ENCODE measurements around the gene VIM.

The VIM gene

DNA sequence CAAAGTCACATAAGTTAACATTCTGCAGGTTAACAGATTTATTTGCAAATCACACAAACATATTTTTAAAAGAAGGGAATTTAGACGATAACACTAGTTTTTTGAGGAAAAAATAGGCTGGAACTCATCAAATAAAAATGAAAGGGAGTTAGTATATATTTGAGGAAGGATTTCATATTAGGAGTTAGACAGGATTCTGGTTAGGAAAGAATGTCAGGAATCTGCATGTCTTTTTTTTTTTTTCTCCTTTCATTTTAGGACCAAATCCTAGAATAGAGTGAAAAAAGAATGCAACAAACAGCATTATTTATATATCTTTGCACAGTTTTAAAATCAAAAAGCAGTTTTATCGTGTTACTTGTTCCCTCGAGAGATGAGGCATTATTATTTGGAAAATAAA is 17.7 kb upstream of the VIM start:
- DNase-seq (ENCODE audit: low spot score) = no peak

DNA sequence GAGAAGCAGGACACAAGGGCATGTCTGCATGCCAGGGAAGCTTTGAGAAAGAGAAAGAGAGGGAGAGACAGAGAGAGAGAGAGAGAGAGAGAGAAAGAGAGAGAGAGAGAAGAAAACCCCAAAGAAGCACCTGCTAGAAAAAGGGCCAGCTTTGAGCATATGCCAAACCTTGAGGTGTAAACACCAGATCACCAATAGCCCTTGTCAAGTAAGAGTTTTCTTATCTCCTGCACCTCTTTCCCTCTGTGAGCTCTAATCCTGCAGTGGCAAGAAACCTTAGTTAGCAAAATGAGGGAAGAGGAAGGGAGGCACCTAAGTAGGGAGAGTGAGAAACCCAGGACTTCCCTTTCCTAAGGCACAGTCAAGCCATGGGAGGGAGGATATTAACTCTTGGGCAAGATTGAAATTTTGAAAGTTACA is 15.2 kb upstream of the VIM start:
- no peak for DNase-seq (ENCODE audit: low spot score)

DNA sequence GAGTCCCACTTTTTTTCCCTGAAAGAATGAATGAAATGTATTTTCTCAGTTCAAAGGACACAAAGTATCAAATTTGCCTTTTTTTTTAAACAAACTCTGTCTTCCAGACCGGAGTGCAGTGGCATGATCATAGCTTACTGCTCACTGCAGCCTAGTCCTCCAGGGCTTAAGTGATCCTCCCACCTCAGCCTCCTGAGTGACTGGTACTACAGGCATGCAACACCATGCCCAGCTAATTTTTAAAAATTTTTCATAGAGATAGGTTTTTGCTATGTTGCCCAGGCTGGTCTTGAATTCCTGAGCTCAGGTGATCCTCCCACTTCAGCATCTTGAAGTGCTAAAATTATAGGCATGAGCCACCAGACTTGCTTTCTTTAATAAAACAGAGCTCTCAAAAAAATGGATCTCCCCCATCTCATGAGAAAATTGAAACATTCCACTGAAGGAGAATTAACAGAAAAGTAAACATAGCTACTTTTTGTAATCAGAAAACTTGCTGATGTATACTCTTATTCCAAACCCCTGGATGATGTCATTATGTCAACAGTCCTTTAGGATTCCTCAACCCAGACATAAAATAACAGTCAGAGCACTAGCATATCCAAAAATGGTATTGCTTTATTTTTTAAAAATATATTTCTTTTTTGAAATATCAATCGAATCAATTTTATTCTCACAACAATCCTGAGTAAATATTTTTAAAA is 14.2 kb upstream of the VIM start:
- no peak for DNase-seq (ENCODE audit: low spot score)

DNA sequence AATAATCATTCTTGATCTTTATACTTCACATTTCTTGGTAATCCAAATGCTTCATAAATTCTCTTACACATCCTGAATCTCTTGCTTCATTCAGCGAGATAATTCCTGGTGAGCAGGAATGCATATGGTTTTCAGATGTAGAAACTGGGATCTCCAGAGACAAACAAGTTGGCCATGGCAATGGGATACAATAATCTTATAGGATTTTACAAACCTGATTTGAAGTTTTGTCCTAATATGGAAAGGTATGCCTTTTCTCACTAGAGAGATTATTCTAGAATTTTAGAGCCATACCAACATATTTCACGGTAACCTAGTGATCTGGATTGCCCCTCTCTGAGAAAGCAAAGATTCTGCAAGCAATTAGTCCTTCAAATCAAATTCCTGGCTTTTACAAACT is 13.5 kb upstream of the VIM start:
- DNase-seq (ENCODE audit: low spot score) = no peak

DNA sequence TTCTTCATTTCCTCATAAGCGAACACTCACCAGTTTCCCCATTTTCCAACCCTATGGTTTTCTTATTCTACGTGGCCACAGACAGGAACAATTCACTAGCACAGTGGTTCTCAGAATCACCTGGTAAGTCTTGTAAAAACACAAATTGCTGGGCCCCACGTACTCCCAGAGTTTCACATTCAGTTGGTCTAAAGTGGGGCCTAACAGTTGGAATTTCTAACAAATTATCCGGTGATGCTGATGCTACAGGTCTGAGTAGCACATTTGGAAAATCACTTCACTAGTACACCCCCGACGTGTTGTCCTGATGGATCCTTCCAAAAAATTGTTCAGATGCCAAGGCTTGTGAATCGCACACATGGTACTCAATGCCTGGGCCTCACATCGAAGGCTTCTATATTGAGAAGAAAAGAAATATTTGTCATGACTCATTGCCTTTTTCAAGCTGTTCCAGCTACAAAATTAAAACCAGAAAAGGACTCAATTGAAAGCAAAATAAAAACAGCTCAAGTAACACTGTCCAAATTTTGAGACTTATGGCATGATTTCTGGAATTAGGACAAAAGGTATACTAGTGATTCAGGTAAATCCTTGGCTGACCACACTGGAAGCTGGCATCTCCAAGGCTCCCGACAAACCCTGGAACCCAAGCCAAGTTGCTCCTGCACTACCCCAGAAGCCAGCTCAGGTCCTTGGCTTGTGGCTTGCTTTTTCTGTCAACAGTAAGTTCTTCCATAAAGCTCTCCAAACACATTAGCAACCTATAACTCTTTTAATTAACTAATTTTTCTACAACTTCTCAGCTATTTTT is 12.9 kb upstream of the VIM start:
- no peak for DNase-seq (ENCODE audit: low spot score)

DNA sequence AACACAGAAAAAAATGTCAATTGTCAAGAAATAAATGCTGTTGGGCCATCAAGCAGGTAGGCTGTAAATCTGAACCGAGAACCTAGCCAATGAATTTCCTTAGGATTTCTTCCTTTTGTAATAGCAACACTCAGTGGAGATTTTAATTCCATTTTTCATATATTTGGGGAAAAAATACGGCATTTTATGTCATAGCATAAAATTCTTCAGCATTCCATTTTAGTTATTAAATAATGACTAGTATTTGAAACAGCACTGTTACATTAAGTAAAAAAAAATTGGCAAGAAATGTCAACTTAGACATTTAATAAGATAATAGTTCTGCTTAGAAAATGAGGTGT is 12.3 kb upstream of the VIM start:
- no peak for DNase-seq (ENCODE audit: low spot score)

DNA sequence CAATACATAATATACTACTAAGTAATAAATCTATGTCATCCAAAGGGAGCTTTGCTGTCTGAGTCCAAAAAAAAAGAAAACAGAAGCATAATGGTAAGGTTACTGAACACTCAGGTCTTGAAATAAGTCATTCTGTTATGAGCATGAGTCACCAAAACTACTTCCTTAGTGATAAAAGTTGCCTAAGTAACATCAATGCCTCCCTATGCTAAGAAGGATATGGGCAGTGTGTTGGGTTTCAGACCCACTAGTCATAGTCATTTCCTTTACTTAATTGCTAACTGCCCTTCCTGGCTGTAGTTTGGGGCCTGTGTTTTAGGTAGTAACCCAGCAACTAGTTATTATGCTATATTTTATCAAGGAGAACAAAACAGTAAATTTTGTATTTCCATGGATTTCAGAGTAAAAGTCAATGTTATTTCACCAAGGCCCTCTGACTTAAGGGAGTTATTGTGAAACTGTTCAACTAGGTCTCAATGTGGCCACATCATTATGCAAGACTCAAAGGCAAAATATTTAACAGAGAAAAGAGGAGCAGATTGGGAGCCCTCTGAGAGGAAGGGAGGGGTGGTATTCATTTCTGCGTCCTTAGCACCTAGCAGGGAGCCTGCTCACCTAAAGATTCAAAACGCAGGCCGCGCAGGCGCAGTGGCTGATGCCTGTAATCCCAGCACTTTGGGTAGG is 11.7 kb upstream of the VIM start:
- DNase-seq (ENCODE audit: low spot score) = no peak

DNA sequence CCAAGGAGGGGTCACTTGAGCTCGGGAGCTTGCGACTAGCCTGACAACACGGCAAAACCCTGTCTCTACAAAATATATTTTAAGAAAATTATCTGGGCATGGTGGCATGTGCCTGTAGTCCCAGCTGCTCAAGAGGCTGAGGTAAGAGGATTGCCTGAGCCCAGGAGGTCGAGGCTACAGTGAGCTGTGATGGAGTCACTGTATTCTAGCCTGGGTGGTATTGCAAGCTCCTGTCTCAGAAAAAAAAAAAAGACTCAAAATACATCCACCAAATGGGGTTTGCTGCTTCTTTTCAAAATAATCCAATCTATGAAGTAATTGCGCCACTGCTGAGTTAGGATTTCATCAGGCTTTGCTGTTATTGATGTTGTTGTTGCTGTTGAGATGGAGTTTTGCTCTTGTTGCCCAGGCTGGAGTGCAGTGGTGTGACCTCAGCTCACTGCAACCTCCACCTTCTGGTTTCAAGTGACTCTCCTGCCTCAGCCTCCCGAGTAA is 11.1 kb upstream of the VIM start:
- no peak for DNase-seq (ENCODE audit: low spot score)

DNA sequence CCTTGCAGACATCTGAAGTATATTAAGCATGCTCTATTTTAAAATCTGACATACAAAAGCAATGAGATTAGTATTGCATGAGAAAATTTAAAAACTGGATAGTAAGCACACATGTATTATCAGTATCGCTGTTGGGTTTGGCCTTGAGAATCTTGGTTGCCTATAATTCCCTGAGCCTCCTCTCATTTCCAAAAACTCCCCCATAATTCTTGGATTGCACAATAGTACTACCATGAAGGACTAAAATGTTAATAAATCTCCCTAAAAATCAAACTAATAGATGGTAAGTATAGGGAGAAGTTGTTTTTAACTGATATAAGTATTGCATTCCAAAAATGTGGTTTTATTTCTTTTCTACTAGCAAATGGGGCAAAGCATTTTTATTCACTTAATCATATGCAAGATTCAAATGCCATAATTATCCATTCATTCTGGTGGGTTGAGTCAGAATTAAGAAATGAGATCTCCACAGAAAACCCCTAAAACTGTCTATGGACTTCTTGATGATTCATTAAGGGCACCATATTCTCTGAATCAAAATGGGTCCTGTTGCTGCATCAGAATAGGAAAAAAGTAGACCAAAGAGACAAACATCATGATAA is 10.3 kb upstream of the VIM start:
- no peak for DNase-seq (ENCODE audit: low spot score)

DNA sequence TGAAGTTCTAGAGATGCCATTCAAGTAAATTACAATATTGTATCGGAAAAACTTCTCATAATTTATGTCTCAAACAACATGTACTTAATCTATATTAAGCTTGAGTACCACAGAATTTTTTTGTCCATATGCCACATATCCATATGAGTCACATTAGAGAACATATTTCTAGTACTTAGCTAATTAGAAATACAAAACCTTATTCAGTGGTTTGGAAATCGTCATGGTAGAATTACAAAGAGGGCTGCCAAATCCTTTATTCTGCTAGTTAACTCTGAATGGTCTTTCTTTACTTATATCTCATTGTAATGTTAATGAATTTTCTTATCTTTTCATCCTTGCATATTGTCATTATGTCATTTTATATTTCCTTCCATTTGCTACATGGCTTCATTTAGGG is 9.0 kb upstream of the VIM start:
- DNase-seq (ENCODE audit: low spot score) = no peak

DNA sequence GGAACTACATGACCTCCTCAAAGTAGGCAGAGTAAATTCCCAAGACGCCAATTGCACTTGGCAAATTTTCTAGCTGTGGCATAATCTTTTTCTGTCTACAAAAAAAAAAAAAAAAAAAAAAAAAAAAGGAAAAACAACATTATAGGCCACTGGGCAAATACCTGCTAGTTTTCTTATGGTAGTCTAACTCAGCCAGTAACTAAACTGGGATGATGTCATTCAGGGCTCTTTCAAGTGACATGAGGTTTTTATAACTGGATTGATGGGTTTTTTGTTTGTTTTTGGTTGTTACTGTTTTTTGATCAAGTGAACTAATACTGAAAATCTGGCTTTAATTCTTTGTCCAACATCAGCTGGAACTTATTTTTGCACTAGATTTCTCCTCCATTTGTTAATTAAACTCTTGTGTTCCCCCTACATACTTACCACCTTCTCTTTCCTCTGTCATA is 7.4 kb upstream of the VIM start:
- no peak for DNase-seq (ENCODE audit: low spot score)

DNA sequence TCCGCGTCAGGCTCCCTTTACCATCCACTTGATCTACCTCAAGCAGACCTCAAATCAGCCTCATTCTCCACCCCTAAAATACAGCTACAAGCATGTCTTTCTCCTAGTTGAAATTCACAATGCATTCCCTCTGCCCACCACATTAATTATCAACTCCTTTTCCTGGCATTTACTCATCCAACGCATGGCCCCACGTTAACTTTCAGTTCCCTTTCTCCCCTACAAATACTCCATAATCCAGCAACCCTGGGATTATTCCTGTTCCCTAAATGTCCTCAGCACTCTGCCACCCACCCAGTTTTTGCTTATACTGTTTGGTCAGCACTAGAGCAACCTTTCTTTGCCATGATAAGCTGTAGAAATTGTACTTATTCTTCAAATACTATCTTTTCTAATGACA is 5.7 kb upstream of the VIM start:
- peak; percentile 53 for DNase-seq (ENCODE audit: low spot score)

DNA sequence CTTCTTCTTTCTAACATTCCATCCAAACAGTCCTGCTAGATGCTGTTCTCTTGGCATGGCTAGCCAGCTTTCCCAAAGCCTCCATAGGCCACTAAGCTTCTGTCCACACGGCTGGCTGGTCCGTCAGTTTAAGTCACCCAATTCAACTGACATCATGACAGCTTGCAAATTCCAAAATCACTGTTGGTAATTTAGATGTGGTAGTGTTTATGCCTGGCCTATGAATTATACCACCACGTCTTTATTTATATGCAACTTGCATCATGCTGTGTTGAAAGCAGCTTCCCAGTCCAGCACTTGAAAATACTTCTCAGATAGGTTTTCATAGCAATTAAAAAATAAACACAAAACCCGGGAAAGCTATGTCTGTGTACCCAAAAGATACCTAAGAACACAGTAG is 2.2 kb upstream of the VIM start:
- no peak for DNase-seq (ENCODE audit: low spot score)

DNA sequence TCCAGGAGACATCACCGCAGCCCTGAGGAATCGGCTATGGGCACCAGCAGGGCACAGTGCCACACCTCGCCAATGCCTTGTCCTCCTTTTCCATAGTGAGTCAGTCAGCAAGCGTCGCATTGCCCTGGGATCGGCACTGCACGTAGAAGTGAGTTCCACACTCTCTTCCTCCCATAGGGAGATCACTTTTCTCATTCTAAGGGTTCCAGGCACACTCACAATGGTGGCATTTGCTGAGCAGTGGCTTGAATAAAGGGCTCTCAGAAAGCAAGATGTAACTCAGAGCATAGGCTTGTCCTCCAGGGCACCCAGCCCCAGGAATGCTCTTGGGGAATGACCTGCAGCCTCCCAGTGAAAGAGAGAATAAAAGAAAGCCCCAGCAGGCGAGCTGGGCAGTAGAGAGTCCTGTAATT is 1.1 kb upstream of the VIM start:
- DNase-seq (ENCODE audit: low spot score) = no peak

DNA sequence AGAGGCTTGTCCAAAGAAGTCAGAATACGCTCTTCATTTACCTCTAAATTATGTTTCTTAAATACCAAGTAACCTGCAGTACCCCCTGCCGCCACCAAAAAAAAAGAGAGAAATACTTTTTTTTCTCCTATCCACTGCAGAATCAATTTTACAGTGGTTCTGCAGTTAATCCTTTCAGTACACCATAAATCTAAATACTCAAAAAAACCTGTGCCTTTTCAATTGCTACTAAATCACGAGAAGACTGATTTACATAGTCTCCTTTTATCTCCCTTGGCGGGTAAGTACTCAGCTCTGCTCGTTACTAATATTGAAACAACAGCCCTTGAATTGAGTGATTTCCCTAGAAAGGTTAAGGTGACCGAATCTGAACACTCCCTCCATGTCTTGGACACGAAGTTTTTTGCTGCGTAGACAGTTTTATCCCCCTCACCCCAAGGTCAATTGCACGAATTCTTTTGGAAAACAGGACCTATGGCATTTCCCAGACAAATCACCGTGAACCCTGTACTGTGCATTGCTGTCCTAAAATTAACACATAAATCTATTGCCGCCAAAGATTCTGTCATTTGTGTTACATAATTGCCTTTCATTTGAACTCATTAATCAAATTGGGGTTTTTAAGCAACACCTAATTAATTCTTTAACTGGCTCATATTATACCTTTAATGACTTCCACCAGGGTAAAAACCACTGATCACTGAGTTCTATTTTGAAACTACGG is 512 bp upstream of the VIM start:
- no peak for DNase-seq (ENCODE audit: low spot score)

DNA sequence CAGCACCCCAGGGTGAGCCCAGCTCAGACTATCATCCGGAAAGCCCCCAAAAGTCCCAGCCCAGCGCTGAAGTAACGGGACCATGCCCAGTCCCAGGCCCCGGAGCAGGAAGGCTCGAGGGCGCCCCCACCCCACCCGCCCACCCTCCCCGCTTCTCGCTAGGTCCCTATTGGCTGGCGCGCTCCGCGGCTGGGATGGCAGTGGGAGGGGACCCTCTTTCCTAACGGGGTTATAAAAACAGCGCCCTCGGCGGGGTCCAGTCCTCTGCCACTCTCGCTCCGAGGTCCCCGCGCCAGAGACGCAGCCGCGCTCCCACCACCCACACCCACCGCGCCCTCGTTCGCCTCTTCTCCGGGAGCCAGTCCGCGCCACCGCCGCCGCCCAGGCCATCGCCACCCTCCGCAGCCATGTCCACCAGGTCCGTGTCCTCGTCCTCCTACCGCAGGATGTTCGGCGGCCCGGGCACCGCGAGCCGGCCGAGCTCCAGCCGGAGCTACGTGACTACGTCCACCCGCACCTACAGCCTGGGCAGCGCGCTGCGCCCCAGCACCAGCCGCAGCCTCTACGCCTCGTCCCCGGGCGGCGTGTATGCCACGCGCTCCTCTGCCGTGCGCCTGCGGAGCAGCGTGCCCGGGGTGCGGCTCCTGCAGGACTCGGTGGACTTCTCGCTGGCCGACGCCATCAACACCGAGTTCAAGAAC is 1.1 kb downstream of the VIM start:
- peak; percentile 62 for DNase-seq (ENCODE audit: low spot score)

DNA sequence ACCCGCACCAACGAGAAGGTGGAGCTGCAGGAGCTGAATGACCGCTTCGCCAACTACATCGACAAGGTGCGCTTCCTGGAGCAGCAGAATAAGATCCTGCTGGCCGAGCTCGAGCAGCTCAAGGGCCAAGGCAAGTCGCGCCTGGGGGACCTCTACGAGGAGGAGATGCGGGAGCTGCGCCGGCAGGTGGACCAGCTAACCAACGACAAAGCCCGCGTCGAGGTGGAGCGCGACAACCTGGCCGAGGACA is 1.6 kb downstream of the VIM start:
- DNase-seq (ENCODE audit: low spot score) = no peak

DNA sequence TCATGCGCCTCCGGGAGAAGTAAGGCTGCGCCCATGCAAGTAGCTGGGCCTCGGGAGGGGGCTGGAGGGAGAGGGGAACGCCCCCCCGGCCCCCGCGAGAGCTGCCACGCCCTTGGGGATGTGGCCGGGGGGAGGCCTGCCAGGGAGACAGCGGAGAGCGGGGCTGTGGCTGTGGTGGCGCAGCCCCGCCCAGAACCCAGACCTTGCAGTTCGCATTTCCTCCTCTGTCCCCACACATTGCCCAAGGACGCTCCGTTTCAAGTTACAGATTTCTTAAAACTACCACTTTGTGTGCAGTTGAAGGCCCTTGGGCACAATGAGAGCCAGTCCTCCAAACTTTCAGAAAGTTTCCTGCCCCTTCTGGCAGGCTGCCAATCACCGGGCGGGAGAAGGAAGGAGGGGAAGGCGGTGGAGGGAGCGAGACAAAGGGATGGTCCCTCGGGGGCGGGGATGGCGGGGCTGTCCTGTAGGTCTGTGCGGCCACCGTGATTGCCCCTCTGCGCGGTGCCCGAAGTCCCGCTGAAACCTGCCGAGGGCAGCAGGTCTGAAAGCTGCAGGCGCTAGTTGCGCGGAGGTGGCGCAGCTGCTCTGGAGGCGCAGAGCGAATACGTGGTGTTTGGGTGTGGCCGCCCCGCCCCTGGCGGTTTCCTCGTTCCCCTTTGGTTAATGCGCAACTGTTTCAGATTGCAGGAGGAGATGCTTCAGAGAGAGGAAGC is 2.1 kb downstream of the VIM start:
- peak; percentile 51 for DNase-seq (ENCODE audit: low spot score)

DNA sequence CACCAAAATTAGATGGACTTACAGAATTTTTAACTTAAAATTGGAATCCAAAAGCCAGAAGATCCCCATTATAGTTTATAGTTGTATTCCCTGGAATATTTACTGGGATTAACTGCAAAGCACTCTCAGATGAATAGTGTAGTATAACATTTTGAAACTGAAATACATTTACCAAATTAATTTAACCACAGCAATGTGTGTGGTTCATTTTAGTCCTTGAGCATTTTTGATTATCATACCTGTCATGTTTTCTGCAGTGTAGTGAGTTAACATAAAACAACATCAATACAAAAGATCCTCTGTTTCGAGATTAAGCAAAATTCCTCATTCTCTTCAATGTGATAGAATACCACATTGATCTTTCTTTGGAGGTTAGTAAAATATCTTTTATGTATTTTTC is 3.7 kb downstream of the VIM start:
- DNase-seq (ENCODE audit: low spot score) = no peak

DNA sequence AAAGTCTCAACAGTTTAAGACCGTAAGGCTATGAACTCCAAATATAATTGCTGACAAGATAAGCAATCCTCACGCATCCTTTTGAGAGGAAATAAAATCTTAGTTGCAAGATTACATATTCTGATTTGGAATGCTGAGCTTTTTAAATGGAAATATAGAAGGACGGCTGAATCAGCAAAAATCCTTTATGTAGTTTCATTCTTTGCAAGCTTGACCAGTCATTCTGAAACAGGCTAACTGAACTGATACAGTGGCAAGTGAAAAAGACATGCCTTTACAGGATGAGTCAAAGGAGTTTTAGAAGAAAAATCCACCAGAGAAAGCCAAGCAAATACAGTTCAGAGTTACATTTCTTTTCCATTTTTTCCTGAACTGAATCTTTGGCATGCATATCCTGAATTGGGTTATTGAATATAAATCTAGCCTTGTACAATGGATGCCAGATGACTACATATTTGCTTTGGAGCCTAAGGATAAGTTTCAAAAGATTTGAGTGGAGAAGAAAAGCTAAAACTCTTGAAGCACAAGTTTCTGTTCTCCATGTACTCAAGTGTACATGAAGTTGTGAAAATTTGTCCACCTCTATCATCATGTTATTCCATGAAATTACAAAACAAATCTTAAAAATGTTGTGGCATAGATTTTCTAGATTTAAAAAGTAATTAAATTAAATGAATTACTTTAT is 4.4 kb downstream of the VIM start:
- no peak for DNase-seq (ENCODE audit: low spot score)

Data from putamen (tissue), 1 donor.